HG03432 (cell line): Measurements from ENCODE around the gene LGALS7.
"Not testable (repeated sequence)": the region's sequence is repeated elsewhere in the genome, so short reads cannot be mapped to it uniquely, and the experiment has no call there.

Experiments
- ATAC-seq: cut with Tn5 transposase; IDR thresholded peaks from one replicate; pipeline ENCODE4 v1.9.1; 2021; ENCODE audit warnings: mild to moderate bottlenecking, moderate library complexity; ENCODE audit not compliant: unreplicated experiment

The LGALS7 gene

DNA sequence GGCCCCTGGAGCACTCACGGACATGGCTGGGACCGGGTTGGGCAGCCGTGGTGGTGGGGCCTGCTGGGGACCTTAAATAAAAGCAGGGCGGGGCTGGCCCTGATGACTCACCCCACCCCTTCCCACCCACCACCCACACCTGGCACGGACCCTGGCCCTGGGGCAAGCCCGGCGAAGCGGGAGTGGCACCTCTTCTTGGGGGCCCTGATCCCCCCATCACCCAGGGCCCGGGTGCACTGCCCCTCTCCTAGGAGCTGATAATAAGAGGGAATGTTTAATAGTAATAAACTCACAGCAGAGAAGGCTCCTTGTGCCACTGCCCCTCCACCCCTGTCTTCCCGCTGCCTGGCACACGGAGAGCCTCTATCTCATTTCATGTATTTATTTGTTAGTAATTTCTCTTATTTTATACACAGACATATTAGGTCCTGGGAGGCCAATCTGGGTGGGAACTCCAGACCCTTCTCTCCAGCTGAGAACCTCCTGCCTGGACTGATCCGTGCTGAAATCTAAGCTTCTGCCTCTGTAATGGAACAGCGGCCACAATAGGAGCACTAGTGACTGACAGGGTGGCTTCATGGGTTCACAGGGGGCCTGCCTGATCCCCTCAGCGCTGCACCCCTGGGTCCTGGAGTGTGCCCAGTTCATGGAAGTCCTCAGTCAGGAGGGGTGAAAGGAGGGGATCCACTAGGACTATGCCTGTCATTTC lies at the start of gene LGALS7:
Gene LGALS7 (minus strand): TSS at position 49 of the 709 bp plus-strand sequence. CDS start 25 bp downstream, at position 24.
- no peak for ATAC-seq

DNA sequence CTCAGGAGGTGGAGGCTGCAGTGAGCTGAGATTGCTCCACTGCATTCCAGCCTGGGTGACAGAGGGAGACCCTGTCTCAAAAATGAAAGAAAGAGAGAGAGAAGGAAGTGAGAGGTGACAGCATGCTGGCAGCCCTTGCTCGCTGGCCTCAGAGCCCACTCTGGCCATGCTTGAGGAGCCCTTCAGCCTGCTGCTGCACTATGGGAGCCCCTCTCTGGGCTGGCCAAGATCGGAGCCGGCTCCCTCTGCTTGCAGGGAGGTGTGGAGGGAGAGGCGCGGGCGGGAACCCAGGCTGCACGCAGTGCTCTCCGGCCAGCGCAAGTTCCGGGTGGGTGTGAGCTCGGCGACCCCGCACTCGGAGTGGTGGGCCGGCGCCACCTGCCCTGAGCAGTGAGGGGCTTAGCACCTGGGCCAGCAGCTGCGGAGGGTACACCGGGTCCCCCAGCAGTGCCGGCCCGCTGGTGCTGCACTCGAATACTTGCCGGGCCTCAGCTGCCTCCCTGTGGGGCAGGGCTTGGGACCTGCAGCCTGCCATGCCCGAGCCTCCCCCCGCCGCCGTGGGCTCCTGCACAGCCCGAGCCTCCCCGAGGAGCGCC lies 48.0 kb upstream of the LGALS7 start:
- not testable (repeated sequence) for ATAC-seq

DNA sequence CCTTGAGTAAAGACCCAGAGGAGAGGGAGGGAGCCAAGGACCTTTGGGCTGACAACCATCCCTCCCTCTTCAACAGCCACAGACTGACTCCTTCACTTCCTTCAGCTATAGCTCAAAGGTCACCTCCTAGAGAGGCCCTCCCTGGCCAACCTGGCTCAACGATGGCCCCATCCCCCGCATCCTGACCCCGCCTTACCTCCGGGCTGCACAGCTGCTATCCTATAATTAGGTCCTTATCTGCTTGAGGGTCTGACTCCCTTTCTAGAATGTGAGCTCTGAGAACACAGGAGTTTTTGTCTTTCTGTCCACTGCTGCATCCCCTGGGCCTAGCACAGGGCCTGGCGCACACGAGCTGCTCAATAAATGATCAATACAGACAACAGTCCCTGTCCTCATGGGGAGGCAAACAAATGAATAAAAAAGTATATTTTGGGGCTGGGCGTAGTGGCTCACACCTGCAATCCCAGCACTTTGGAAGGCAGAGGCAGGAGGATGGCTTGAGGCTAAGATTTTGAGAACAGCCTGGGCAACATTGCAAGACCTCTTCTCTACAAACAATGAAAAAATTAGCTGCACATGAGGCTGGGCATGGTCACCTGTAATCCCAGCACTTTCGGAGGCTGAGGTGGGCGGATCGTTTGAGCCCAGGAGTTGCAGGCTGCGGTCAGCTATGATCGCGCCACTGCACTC lies 46.1 kb upstream of the LGALS7 start:
- ATAC-seq = no peak

GRCh38 chr19:38817081-38817480 lies 43.8 kb upstream of the LGALS7 start:
- ATAC-seq = no peak

- no peak for ATAC-seq
Observed at GRCh38 chr19:38816131-38816750, 42.9 kb upstream of the LGALS7 start.

- no peak for ATAC-seq
Observed at GRCh38 chr19:38815059-38816001, 42.0 kb upstream of the LGALS7 start.

DNA sequence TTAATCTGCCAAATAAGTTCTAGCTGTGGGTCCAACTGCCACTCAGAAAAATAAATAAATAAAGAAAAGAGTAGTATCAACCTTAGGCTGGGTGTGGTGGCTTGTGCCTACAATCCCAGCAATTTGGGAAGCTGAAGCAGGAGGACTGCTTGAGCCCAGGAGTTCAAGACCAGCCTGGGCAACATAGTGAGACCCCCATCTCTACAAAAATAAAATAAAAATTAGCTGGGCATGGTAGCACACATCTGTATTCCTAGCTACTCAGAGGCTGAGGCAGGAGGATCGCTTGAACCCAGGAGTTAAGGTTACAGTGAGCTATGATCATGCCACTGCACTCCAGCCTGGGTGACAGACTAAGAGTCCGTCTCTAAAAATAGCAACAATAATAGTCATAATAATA lies 40.6 kb upstream of the LGALS7 start:
- ATAC-seq = not testable (repeated sequence)

- no peak for ATAC-seq
Observed at GRCh38 chr19:38813323-38813722, 40.0 kb upstream of the LGALS7 start.

DNA sequence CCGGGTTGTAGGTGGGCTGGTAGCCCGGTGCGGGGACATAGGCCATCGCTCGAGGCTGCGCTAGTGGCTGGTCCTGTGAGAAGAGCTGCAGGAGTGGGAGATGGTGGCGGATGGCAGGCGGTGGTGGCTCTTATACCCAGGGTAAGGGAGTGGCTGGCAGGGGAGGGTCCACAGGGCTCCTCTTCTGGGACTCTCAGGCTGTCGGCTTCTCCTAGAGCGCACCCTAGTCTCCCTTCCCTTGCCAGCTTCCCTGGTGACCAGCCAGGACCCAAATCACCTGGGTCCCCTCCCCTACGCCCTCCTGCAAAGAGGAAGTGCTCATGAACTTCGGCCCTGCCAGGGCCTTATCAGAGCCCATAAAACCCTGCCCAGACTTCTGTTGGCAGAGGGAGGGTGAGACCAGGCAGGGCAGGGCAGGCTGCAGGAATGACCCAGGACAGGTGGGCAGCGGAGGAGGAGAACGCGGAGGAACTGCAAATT lies 39.6 kb upstream of the LGALS7 start, which contains the start of gene LGALS4:
Gene LGALS4 (minus strand): TSS at position 105 of the 480 bp plus-strand sequence. CDS start 59 bp downstream, at position 46.
- no peak for ATAC-seq

- ATAC-seq = no peak
Observed at GRCh38 chr19:38812009-38812840, 38.9 kb upstream of the LGALS7 start.

- no peak for ATAC-seq
Observed at GRCh38 chr19:38809592-38810252, 36.4 kb upstream of the LGALS7 start.

- ATAC-seq = no peak
Observed at GRCh38 chr19:38808741-38809140, 35.4 kb upstream of the LGALS7 start.

- not testable (repeated sequence) for ATAC-seq
Observed at GRCh38 chr19:38807374-38808098, 34.2 kb upstream of the LGALS7 start.

- ATAC-seq = no peak
Observed at GRCh38 chr19:38806371-38806770, 33.1 kb upstream of the LGALS7 start.

DNA sequence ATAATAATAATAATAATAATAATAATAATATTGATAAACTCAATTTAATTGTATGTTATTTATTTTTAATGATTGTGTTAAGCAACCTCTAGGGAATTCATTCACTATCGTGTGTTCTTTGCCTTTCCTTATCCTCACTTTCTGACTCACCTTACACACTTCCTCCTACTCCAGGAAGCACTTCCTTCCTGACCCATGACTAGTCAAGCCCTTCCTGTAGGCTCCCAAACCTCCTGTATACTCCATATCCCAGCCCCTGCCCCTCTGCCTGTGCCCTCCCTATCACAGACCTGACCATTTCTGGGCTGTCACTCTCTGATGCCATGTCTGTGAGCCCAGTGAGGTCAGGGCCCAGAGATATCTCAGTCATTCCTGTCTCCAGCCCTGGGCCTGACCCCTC lies 31.9 kb upstream of the LGALS7 start:
- no peak for ATAC-seq

DNA sequence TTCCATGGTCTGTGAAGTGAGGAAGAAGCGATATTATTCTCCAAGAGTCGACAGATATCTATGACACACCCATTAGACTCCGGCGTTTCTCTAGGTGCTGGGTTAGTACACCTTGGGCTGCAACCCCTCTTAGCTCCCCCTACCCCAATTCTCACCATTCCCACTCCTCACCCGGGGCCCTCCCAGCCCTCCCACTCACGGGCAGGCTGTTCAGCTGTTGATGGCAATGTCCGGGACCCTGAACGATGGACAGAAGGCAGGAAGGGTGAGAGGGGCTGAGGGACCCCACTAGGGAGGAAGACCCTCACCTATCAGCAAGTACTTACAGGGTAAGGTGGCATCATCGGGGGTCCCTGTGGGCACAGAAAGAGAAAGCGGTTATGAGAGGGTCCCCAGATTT lies 30.2 kb upstream of the LGALS7 start:
- no peak for ATAC-seq

DNA sequence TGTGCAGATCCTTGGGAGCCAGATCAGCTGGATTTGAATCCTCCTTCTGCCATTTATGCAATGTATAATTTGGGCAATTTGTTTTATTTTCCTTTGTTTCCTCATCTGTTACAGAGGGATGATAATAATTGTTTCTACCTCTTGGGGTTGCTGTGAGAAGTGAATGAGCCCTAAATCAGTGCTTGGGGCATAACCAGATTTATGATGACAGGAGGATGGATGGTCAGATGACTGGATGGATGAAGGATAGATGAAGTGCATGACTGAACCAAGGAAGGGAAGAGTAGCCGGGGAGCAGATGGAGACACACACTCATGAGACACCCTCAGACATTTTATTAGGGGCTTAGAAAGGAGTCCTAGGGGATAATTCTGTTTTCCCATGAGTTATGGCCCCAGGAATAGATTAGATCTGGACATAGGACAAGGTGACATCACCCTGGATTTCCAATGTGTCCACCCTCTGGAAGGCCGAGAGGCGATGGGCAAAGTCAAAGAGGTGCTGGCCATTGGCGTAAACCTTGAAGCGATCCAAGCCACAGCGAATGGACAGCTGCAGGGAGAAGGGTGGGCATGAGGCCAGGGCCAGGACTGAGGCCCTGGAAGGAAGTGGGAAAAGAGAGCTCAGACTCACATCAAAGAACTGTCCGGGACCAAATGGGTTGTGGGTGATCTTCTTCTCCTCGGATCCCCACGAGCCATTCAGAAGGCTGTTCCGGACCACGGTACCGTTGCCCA lies 28.2 kb upstream of the LGALS7 start:
- ATAC-seq = no peak
